GM12872 (cell line): ENCODE results near the gene SULF2.

Experiments
- TF ChIP-seq, protein P1 (sequence below): IDR thresholded peaks from 3 replicates; pipeline ENCODE4 v1.5.1; 2011; ENCODE audit warnings: low read depth, mild to moderate bottlenecking, low read length, moderate library complexity; ENCODE audit not compliant: insufficient read depth

Gene SULF2

DNA sequence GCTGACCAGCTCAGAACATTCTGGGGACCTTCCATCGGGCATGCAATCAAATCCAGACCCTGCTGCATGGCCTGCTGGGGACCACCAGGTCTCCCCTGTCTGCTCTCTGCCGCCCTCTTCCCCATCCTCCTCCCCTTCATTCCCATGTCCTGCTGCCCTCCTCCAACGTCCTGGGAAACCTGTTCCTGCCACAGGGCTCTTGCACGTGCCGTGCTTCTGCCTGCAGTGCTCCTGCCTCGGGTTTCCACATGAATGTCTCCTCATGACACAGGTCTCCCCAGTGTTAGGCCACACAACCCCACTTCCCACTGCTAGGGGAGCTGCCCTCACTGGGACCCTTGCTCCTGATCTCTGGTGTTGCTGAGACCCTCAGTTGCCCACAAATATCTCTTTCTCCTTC, 37.2 kb downstream of the SULF2 start:
- TF ChIP-seq, protein P1, sequence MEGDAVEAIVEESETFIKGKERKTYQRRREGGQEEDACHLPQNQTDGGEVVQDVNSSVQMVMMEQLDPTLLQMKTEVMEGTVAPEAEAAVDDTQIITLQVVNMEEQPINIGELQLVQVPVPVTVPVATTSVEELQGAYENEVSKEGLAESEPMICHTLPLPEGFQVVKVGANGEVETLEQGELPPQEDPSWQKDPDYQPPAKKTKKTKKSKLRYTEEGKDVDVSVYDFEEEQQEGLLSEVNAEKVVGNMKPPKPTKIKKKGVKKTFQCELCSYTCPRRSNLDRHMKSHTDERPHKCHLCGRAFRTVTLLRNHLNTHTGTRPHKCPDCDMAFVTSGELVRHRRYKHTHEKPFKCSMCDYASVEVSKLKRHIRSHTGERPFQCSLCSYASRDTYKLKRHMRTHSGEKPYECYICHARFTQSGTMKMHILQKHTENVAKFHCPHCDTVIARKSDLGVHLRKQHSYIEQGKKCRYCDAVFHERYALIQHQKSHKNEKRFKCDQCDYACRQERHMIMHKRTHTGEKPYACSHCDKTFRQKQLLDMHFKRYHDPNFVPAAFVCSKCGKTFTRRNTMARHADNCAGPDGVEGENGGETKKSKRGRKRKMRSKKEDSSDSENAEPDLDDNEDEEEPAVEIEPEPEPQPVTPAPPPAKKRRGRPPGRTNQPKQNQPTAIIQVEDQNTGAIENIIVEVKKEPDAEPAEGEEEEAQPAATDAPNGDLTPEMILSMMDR: no peak

DNA sequence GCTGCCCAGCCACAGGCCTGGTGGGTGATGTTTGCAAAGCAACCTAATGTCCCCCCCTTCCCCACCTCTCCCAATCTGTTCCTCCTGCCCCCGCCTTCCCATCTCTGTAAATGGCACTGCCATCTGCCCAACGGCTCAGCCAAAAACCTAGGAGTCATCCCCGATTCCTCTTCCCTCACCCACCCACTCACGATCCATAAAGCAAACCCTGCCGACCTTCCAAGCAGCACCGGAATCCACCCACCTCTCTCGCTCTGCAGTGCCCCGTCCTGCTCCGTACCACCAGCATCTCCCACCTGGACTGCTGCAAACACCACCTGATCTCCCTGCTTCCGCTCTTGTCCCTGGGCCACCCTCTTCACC, 37.6 kb downstream of the SULF2 start:
- TF ChIP-seq, protein P1: no peak

GRCh38 chr20:47744803-47745202, 40.5 kb downstream of the SULF2 start:
- TF ChIP-seq, protein P1: no peak

- TF ChIP-seq, protein P1: no peak
Observed at GRCh38 chr20:47743671-47744070, 41.6 kb downstream of the SULF2 start.

DNA sequence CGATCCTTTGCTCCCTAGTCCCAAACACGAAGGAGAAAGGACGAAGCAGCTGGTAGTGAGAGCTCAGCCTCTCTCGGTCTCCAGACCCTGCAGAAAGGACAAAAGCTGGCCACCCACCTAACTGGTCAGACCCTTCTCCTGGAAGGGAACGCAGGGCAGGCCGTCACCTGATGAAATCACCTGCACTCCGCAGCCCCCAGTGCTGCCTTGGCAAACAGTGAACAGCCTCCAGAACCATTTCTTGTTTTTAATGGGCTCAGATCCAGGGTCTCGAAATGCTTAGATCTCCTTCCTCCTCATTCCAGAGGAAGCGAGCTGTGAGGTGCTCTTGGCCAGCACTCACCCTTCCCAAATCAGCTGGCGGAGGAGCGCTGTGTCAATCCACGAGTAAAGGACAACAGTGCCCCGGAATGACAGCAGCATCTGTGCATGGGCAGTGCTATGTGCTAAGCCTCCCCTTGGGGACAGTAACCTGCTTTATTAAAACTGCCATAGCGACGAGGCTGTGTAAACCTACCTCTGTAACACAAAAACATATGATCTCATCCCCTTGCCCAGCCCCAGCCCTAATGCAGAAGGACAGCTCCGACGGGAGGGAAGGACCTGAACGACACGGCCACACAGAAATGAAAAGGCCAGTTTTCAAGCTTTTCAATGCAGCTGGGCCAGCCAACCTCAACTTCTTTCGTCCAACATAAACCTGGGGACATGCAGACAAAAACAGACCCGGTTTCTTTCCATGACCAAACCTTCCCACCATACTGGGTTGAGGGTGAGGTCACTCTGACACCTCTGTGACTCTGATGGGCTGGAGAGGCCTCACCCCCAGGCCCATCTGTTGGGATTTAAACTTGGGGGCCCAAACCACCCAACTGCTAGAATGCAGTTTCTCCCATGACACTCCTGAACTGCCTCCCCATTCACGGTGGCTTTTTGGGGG, 43.3 kb downstream of the SULF2 start:
- TF ChIP-seq, protein P1: no peak

DNA sequence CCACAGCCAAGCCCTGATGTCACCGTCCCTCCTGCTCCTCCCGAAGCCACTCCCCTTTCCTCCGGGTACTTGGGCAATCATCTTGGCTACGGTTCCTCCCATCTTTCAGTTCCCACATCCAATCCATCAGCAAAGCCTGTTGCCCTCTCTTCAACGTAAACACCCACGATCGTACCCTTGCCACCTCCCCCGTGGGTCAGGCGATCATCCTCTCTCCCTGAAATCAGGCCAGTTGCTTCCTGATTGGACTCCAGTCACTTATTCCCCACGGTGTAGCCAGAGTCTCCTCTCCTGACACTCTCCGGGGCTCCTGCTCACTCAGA, 44.5 kb downstream of the SULF2 start:
- TF ChIP-seq, protein P1: no peak

DNA sequence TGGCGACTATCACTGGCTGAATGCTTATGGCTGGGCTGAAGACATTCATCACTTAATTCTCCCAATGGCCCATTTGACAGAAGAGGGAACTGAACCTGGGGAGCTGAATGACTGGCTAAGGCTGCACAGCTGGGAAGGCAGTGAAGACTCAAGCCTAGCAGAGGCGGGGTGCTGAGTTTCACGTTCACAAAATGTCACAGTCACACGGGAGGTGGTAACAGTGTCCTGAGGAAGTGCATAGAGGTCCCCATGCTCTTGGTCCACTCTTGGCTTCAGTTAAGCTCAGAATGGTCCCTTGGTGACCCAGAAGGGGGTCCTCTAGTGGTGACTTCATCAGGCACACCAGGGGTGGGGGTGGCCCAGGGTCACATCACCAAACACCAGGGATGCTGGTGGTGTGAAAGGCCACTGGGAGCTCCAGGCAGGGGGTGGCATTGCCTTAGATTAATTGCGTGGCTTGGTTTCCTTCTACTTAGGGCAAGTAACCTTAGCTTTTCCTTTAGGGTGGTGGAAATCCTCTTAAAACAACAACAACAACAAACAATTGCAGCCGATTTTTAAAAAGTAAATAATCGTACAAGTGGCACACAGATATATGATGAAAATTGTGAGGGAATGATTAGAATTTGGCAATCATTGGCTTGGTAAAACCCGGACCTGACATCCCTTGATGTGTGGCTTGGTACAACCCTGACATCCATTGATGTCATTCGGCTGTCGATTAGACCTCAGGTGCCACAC, 45.0 kb downstream of the SULF2 start:
- TF ChIP-seq, protein P1: no peak
